ELR (cell line): ENCODE measurements around the gene PYY.
A peak's percentile ranks its signal among the peaks of the same experiment; 100 is the strongest.
"Not testable (repeated sequence)": the region's sequence is repeated elsewhere in the genome, so short reads cannot be mapped to it uniquely, and the experiment has no call there.

Experiments used
- DNase-seq: peaks from one replicate; pipeline ENCODE4 v3.0.0-alpha.2; 2015; ENCODE audit warnings: low read depth

Gene PYY

GRCh38 chr17:43953746-43954145 is at the start of gene PYY:
TSS of gene PYY (minus strand) at chr17:43953940. CDS start at chr17:43953483, 457 bp downstream.
- DNase-seq = no peak

- peak; percentile 95 for DNase-seq
Observed at GRCh38 chr17:44002141-44002848, 48.6 kb upstream of the PYY start.

DNA sequence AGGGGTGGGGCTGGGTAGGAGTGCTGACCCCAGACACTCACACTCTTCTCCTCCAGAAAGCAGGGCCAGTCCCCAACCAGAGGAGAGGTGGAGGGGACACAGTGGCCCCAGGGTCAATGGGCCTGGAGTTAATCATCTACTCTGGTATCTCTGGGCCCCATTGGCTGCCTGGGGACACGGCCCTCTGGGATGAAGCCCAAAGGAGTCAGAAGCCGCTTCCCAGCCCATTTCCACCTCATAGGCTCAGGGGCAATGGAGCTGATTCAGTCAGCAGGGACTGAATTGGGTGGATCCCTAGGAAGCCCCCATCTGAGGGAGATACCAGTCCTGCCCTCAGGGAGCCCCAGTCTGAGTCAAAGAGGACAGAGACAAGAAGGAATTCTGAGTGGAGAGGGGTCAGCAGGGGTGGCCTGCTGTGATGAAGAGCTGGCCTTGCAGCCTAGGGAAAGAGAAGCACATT is 47.8 kb upstream of the PYY start:
- peak; percentile 25 for DNase-seq

DNA sequence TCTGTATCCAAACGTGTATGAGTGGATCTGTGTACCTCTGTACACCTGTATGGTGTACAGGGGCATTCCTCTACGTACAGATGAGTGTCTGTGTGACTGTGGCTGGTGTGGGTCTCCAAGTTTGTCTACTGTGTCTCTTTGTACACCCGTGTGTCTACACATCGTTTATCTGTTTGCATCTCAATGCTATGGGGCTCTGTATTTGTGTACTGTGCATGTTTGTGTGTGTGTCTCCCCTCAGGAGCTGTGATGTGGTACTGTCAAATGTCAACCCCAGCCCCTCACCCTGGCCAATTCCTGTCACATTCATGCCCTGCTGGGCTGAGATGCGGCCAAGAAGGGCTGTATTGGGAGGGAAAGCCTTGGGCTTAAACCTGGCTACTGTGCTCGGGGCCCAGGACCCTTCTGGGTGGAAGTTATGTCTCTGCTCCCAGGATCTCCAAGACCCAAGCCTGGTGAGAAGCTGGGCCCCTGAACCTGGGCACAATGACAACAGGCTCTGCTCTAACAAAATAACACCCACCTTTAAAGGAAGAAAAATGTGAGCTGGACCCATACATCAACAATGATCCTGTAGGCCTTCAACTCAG is 47.2 kb upstream of the PYY start:
- no peak for DNase-seq

DNA sequence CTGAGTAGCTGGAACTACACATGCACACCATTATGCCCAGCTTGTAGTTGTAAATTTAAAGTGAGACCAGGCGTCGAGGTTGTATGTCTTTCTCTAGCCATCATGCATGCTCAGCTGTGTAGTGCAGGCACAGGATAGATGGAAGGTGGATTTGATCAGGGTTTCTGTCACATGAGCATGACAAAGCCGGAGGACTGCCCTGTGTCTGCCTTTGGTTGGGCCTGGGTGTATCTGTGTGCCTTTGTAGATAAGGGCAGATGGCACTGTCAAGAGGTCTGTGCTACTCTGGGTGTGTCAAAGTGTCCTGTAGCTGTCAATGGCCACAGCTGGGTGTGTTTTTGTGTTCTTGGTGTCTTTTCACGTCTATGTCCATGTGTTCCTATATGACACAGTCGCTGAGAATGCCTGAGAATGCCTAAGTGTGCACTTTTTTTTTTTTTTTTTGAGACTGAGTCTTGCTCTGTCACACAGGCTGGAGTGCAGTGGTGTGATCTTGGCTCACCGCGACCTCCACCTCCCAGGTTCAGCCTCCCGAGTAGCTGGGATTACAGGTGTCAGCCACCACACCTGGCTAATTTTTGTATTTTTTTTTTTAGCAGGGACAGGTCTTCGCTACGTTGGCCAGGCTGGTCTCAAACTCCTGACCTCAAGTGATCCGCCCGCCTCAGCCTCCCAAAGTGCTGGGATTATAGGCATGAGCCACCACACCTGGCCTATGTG is 46.6 kb upstream of the PYY start:
- peak; percentile 47 for DNase-seq

GRCh38 chr17:43999024-43999423 is 45.3 kb upstream of the PYY start:
- no peak for DNase-seq

DNA sequence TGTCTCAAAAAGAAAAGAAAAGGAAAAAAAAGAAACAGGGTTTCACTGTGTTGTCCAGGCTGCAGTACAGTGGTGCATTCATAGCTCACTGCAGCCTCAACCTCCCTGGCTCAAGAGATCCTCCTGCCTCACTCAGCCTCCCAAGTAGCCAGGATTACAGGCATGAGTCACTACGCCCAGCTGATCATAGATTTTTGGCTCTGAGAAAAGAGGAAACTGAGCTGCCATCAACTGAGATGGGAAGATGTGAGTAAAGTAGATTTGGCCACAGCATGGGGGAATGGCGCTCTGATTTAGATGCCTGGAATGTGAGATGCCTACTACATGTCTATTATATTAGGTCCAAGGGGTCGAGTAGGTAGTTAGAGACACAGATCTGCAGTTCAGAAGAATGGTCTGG is 44.8 kb upstream of the PYY start:
- DNase-seq = peak; percentile 75

GRCh38 chr17:43997180-43997579 is 43.4 kb upstream of the PYY start:
- not testable (repeated sequence) for DNase-seq

DNA sequence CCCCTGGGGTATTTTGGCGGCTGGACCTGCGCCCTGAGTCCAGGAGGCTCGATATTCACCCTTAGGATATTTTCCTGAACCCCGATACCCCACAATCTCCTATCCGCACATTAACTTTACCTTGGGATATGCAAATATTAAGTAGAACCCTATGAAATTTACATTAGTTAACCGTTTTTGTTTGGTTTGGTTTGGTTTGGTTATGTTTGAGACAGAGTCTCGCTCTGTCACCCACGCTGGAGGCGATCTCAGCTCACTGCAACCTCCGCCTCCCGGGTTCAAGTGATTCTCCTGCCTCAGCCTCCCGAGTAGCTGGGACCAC is 41.4 kb upstream of the PYY start:
- no peak for DNase-seq

DNA sequence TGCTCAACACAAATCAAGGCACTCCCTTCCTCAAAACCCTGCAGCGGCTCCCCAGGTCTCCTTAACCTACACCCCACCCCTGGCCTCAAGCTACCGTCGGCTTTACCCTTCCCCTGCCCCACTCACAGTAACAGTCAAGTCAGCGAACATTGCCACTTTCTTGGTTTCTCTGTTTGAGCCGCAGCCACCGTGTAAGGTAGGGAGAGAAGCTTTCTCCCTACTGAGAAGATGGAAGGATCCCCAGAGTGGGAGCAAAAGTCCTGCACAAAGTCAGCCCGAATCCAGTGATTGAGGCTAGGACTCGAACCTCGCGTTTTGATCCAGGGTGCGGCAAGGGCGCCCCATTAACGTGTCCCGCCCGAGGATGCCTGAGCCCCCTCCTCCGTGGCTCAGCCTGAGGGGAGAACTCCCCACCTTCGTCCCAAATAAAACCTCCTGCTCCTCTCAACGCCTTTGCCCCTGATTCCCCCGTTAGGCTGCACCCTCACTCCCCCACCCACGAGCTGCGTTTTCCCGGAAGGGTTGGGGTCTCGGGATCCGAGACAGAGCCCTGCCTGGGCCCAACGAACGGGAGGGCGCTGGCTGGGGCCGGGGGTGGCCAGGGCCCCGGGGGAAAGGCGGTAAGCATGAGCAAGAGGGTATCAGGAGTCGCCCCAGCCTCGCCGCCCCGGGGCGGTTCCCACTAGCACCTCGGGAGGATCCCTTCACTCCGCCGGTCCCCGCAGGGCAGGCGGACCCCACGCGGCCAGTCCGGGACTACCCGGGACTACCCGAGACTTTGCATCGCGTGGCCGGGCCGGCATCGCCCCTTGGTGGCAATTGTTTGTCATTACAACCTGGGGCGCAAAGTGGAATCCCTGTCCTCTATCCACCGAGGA is 40.8 kb upstream of the PYY start:
- peak; percentile 79 for DNase-seq

DNA sequence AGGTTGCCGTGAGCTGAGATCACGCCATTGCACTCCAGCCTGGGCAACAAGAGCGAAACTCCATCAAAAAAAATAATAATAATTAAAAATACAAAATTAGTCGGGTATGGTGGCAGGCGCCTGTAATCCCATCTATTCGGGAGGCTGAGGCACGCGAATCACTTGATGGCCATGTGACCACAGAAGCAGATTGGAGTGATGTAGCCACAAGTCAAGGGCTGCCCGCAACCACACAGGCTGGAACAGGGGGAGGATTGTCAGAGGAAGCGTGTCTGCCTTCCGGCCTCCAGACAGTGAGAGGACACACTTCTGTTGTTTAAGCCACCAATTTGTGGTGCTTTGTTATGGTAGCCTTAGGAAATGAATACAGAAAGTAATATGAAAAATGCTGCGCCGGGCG is 38.9 kb upstream of the PYY start:
- DNase-seq = no peak

DNA sequence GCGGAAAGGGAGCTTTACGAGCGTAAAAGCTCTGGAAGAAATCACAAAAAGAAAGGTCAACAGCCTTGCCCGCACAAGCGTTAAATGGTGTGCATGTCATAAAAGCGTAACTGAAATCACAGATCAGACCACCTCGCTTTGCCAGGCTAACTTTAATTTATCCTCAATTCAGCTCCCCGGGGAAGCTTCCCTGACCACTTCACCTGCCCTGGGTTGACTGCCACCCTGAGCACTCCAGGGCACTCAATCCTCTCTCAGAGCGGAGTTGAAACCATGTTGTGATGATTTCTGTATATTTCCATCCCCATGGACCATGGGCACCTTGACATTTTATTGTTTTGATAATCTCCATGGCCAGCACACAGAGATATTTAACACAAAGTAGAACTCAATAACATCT is 34.6 kb upstream of the PYY start:
- no peak for DNase-seq

DNA sequence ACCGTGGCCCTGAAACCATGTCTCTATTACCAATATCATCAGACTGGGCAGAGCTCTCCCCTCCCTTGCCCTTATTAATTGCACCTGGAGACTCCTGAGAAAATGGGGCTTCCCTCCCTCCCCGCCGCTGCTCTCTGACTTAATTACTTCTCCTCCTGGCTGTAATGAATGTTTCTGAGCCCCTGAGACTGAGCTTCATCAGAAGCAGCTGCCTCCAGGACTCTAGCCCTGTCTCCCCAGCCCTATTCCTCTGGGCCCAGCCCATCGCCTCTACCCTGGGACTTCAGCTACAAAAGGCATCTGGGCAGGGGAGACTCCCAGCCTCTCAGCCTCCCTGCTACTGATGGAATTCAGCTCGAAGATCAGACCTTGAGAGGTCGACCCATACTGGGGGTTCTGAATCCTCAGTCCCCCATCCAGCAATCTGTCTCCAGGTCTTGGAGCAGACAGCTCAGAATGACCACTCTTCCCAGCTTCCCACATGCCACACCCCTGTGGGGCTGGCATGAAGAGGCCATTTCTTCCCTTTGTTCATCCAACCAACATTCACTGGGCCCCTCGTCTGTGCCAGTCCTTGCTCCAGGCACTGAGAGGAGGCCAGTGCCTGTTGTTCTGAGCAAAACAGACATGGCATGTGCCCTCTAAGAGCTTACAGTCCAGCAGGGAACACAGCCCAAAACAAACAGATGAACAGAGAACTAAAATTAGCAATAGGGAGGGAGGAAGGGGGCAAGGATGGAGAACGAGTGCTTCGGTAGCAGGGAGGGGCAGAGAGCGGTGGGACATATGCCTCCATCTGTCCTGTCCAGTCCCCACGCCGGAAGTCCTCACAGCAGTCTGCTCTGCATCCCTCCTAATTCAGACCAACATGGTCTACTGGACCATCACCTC is 33.6 kb upstream of the PYY start:
- no peak for DNase-seq

DNA sequence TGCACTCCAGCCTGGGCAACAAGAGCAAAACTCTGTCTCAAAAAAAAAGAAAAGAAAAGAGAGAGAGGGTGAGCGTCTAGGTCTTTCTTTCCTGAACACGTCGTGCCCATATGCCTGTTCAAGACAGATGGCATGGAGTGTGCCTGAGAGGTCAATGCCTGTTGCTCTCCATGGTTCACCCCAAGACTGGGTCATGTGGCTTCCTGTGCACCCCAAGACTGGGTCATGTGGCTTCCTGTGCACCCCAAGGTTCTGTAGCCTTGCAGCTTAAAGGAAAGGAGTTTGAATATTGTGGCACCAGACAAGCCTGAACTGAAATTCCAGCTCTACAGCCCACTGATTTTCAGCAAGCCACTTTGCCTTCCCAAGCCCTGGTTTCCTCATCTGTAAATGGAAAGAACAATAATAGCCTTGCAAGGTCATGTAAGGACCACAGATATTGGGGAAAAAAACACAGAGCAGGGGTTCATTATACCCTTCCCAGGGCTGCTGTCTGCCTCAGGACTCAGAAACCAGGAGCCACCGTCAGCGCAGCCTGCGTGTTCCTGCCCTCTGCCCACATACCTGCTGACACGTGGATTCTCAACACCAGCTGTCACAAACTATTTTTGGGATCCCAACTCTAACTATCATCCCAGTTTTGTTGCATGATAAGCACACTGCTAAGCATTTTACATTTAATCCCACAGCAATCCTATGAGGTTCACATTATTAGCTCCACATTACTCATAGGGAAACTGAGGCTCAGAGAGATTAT is 32.7 kb upstream of the PYY start:
- no peak for DNase-seq

GRCh38 chr17:43984521-43984920 is 30.8 kb upstream of the PYY start:
- DNase-seq = peak; percentile 20

DNA sequence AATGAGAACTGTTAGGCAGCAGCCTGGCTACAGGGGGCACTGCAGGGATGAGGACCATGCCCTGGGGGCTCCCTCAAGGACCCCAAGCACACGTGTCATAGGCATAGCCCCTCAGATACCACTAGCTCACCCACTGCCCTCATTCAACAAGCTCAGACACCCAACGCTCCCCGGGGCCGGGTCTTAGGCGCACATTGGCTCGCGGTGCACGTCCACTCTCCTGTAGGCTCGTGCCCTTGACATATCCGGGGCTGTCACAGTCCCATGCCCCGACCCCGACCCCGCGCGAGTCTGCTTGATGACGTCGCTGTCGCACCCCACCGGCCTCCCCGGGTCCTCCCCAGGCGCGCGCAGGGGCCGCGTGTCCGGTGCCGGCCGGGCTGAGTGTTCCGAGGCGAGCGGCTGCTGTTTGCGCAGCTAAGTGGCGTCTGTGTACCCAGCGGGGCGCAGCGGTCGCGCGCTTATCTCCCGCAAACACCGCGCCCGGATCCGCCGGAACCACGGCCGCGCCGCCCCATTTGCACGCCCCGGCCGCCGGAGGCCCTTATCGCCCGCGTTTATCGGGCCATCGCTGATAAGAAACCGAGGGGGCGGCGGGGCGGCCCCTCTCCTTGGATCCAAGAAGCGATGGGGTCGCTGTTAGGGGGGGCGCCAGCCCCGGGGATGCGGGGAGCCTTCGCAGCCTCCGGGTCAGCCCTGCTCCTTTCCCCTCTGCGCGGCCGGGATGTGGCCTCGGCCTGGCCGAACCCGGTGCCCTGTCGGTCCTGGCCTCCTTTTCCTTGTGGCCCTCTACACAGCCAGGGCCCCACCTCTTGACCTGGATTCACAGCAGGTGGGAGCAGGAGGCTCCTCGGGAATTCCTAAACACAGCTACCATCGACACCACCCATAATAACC is 30.0 kb upstream of the PYY start:
- peak; percentile 50 for DNase-seq

DNA sequence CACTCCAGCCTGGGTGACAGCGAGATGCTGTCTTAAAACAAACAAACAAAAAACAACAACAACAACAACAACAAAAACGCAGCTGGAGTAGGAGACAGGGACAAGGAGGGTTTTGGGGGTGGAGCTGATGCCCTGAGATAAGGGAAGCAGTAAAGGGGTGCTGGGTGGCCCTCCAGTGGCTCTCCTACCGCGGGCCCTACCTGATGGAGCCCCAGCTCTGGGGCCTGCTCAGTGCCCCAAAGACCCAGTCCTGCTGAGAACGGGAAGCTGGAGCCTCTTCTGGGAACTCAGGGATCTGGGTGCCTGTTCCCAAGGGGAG is 29.4 kb upstream of the PYY start:
- no peak for DNase-seq

GRCh38 chr17:43982171-43982570 is 28.4 kb upstream of the PYY start:
- no peak for DNase-seq

DNA sequence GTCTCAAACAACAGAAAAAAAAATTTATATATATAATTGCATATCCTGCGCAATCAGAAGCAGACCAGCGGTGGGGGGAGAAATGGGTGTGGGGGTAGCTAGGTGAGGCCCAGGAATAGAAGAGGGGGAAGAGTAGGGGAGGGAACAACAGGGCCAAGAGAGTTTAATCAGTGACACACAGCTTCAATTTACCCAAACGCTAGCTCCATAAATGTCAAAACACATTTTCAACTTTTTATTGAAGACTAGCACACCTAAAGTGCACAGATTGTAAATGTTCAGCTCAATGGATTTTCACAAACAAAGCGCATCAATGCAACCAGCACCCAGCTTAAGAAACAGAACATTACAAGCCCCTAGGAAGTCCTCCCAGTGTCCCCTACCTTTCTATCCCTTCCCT is 25.9 kb upstream of the PYY start:
- DNase-seq = no peak

DNA sequence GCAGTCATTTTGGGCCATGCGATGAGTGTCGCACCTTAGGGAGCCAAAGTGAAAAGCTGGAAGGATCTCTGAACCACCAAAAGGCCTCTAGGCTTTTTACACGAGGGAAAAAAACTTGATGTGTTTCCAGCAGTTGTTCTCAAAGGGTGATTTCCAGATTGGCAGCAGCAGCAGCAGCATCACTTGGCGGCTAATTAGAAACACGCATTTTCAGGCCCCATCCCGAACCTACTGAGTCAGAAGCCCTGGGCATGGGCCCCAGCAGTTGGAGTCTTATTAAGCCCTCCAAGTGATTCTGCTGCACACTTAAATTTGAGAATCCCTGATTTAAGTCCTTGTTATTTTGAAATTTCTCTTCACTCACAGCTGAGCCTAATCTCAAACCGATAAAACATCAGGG is 25.3 kb upstream of the PYY start:
- no peak for DNase-seq
